ENCODE measurements around the gene GJC1.
A peak's percentile ranks its signal among the peaks of the same experiment; 100 is the strongest.

Gene GJC1

DNA sequence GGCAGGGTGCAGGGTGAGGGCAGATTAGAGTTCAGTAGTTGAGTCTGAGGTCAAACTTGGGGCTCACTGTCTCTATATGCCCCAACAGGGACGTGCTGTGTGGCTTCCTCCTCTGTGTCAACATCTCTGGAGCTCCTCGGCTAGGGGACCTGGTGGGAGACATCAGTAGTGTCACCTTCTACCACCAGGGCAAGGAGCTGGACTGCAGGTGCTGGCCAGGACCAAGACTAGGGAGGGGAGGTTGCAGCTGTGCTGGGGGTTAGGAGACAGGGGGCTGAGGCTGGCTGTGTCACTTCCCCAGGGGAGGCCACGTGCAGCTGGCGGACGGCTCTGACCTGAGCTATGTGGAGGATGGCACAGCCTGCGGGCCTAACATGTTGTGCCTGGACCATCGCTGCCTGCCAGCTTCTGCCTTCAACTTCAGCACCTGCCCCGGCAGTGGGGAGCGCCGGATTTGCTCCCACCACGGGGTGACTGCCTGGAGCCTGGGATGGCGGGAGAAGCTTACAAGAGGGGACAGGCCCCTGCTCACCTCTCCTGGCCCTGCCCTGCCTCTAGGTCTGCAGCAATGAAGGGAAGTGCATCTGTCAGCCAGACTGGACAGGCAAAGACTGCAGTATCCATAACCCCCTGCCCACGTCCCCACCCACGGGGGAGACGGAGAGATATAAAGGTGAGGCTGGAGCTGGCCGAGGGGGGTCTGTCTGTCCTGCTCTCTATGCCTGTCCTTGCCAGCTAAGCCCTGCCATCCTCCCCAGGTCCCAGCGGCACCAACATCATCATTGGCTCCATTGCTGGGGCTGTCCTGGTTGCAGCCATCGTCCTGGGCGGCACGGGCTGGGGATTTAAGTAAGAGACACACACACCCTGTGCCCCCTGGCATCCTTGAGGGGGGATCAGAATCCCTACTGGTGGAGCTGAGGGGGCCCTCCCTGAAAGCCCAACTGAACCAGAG, 52.4 kb downstream of the GJC1 start:
- no peak for DNase-seq (ENCODE audit: low read depth, low spot score)

- no peak for DNase-seq (ENCODE audit: low read depth, low spot score)
Observed at GRCh38 chr17:44776628-44777393, 53.3 kb downstream of the GJC1 start.

DNA sequence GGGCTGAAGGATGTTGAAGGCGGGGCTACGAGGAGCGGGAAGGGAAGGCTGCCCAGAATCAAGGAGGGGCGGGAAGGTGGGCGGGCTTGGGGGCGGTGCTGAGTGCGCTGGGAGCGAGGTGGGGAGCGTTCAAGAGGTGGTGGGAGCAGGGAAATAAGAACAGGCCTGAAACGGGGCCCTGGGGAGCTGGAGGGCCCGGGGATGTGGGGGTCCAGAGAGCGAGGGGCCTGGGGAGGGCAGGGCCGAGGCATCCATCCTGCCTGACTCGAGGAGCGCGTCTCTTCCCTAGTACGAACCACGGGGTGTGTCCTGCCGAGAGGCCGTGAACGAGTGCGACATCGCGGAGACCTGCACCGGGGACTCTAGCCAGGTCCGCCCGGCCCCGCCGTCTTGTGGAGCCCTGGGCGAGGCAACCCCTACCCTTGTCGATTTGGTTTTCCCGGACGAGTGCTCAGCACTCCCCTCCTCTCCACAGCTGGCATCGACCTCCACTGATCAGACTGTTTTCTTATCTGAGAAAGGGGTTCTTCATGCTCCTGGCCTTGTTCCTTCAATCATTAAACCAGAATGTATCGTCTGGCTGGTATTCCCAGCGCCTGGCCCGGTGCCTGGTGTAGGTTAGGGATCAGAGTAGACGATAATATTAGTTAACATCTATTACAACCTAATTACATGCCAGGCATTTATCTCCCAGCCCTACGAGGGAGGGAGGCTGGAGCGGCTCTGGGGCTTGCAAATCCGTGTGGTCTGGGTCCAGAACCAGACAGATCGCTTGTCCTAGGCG, 54.1 kb downstream of the GJC1 start:
- DNase-seq (ENCODE audit: low read depth, low spot score), result no peak

DNA sequence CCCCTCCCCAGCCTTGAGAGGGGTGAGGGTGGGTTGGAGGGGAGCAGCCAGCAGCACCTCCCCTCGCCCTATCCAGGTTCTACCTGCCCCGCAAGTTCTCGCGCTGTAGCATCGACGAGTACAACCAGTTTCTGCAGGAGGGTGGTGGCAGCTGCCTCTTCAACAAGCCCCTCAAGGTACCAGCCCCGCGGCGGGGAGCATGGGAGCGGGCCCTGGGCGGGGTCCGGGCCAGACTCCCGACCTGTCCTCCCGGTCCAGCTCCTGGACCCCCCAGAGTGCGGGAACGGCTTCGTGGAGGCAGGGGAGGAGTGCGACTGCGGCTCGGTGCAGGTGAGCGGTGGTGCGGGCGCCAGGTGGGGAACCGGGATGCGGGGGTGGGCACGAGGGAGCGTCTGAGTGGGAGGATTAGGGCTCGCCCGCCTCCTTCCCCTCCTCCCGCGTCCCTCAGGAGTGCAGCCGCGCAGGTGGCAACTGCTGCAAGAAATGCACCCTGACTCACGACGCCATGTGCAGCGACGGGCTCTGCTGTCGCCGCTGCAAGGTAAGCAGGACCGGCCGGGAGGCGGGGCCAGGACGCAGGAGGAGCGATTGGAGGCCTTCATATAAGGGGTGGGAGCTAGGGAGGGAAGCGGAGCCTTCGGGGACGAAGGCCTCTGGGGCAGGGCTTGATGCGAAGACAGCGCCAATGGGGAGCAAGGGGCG, 54.8 kb downstream of the GJC1 start:
- DNase-seq (ENCODE audit: low read depth, low spot score), result peak; percentile 94

GRCh38 chr17:44774271-44775135, 55.6 kb downstream of the GJC1 start:
- peak; percentile 74 for DNase-seq (ENCODE audit: low read depth, low spot score)

GRCh38 chr17:44773140-44773539, 56.9 kb downstream of the GJC1 start:
- DNase-seq (ENCODE audit: low read depth, low spot score), result no peak

DNA sequence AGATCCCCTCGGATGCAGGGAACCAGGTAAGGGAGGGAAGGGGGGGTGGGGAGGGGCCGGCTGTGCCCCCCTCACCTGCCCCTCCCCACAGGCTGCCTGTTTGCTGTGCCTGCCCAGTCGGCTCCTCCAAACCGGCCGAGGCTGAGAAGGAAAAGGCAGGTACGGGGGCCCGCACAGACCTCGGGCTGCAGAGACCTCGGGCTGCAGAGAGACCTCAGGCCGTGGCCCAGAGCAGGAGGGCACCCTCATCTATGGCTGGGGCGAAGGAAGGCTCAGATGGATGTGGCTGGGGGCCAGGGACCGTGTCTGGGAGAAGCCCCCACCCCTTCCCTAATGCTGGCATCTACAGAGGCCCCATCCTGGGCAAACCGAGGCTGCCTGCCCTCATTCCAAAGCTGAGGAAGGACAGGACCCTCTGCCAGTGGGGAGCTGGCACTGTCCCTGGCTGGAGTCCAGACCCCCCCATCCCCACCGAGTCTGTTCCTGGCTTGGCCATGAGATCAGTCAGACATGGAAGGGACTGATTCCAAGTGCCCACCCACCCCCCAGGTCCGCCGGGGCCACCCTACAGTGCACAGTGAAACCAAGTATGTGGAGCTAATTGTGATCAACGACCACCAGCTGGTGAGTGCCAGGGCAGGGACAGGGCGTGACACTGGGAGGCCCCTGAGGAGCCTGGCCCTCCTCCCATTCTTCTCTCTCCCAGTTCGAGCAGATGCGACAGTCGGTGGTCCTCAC, 57.6 kb downstream of the GJC1 start:
- DNase-seq (ENCODE audit: low read depth, low spot score), result no peak

DNA sequence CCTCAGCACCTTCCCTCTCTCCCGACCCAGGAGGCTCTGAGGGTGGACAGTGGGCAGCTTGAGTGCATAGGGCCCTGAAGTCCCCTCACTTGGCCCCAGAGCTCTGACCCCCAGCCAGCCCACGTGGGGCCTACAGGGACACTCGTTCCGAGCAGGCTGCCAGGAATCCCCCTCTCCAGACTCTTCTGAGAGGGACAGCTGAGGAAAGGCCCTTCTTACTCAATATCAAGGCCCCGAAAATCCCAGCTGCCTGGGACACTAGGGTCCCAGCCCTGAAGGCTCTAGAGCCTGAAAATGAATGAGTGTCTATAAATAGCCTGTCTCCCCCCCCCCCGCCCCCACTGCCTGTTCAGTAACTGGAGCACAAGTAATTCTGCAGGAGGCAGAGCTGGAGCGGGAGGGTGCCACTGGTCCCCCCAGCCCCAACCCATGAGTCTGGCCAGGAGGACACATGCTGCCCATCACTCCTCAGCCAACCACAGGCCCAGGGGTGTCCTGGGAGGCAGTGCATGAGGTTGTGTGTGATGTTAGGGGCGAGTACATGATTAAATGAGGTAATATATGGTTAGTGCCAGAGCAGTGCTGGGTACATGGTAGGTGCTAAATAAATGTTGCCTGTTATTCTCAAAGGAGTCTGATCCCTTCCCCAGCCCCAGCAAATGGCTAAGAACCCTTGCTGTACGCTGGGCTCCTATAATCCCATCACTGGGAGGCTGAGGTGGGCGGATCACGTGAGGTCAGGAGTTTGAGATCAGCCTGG, 59.7 kb downstream of the GJC1 start:
- no peak for DNase-seq (ENCODE audit: low read depth, low spot score)

DNA sequence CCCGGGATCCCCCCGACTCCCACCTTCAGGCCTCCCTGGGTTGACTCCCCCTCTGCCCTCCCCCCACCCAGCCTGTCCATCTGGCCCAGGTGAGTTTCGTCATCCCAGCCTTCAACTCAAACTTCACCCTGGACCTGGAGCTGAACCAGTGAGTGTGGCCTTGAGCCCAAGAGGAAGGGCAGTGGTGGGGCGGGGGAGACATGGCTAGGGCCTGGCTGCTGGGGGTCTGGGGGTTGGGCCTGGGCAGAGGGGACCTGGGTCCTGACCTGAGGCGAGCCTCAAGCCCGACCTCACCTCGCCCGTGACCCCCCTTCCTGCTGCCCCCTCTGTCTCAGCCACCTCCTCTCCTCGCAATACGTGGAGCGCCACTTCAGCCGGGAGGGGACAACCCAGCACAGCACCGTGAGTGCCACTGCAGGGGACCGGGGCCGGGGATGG, 60.4 kb downstream of the GJC1 start:
- no peak for DNase-seq (ENCODE audit: low read depth, low spot score)

GRCh38 chr17:44769230-44769629, 60.9 kb downstream of the GJC1 start:
- no peak for DNase-seq (ENCODE audit: low read depth, low spot score)

DNA sequence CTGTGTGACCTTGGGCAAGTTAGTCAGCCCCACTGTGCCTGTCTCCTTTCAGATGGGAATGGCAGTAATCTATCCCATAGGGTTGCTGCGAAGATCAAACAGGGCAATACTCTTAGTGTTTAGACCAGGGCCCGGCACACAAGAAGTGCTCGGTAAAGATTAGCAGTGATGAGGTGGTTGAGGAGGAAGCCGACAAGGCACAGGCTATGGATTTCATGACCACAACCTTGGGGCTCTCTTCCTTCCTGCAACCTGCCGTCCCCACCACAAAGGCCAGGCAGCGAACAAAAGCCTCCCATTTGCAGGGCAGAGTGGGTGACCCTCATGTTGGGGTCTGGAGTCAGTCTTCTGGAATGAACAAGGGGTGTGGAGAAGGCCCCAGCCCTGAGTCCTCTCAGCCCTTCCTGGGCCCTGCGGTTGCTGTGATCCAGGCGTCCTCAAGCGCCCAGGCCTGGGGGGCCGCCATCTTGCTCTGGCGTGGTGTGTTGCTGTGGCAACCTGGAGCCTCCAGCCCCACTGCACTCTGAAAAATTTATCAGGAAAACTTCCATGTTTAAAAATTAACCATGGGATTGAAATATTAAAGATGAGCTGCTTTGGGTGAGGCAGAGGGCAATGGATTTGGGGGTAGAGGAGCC, 61.5 kb downstream of the GJC1 start:
- DNase-seq (ENCODE audit: low read depth, low spot score), result no peak

- no peak for DNase-seq (ENCODE audit: low read depth, low spot score)
Observed at GRCh38 chr17:44767493-44767892, 62.6 kb downstream of the GJC1 start.

DNA sequence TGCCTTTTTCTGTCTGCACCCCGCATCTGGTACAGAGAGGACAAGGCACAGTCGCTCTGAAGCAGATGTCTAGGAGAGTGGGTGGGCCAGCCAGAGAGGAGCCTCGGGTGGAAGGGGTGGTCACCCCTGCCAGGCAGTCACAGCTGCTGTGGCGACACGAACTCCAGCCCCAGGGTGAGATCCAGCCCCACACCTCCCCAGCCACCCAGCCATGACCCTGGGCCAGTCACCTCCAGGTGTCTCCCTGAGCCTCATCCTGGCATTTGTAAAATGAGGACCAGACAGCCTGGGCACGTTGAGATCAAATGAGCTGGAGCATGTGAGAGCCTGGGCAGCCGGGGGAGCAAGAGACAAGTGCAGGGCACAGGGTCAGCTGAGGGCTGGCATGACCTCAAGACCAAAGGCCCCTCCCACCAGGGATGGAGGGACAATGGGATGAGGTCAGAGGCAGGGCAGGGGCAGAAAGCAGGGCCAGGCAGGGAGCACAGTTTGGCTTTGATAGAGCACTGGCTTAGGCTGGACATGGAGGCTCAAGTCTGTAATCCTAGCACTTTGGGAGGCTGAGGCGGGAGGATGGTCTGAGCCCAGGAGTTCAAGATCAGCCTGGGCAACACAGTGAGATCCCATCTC, 63.6 kb downstream of the GJC1 start:
- no peak for DNase-seq (ENCODE audit: low read depth, low spot score)

- DNase-seq (ENCODE audit: low read depth, low spot score), result no peak
Observed at GRCh38 chr17:44765965-44766364, 64.1 kb downstream of the GJC1 start.

GRCh38 chr17:44763170-44763569, 66.9 kb downstream of the GJC1 start:
- DNase-seq (ENCODE audit: low read depth, low spot score), result no peak

DNA sequence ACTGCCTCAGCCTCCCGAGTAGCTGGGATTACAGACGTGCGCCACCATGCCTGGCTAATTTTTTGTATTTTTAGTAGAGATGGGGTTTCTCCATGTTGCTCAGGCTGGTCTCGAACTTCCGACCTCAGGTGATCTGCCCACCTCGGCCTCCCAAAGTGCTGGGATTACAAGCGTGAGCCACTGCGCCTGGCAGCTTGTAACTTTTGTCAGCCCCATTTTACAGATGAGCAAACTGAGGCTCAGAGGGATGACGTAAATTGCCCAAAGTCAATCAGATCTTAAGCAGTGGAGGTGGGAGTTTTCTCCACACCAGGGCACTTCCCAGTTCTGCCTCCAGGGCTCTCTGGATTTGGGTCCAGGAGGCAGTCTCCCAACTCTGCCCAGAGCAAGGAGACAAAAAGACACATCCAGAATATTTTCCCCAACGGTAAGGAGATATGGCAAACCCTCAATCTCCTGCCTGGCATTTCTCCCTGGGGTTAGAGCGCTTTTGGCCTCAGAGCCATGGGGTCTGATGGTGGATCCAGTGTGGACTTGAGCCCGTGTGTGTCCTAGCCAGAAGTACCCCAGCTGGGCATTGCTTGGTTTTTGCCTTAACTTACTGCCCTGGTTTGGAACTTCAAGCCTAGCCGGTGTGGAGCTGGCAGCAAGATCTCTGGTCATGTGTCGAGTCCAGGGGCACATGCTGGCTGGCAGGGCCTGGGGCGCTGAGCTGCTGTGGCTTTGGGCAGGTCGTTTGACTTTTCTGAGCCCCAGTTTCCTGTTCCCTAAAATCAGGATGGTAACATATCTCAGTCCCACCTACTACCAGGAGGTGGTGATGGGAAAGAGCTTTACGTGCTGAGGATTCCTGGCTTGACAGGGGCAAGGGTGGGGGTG, 67.9 kb downstream of the GJC1 start:
- no peak for DNase-seq (ENCODE audit: low read depth, low spot score)
